Smooth muscle cell (in vitro differentiated cells): Measurements from ENCODE around the gene KMT2C. TPM values are rescaled to one million over a fixed set of nuclear protein-coding genes. Genes with fewer than 3 reads are reported as not detected.

Experiments used
- DNase-seq: peaks from one replicate; lab custom pipeline; 2025; ENCODE audit not compliant: unreplicated experiment; lab: John Stamatoyannopoulos, UW
- H2AFZ ChIP-seq: fragments of 200-600 bp; sonication (generic); 2 replicates; pipeline ENCODE4 v1.6.0; 2016; ENCODE audit warnings: antibody characterized with exemption, low read depth, mild to moderate bottlenecking
- H3F3A ChIP-seq: fragments of 200-600 bp; sonication (generic); 2 replicates; pipeline ENCODE4 v1.6.0; 2017; ENCODE audit warnings: antibody characterized with exemption, low read depth
- H3K27ac ChIP-seq: fragments of 200-600 bp; sonication (generic); 2 replicates; pipeline ENCODE4 v1.5.1; 2016; ENCODE audit warnings: low read depth, mild to moderate bottlenecking
- H3K27me3 ChIP-seq: fragments of 200-600 bp; sonication (generic); 2 replicates; pipeline ENCODE4 v1.6.1; 2016; ENCODE audit warnings: low read depth, mild to moderate bottlenecking
- H3K36me3 ChIP-seq: fragments of 200-600 bp; sonication (generic); 2 replicates; pipeline ENCODE4 v1.5.1; 2016; ENCODE audit warnings: low read depth
- H3K4me1 ChIP-seq: fragments of 200-600 bp; sonication (generic); 2 replicates; pipeline ENCODE4 v1.5.1; 2016; ENCODE audit warnings: low read depth
- H3K4me2 ChIP-seq: fragments of 200-600 bp; sonication (generic); 2 replicates; pipeline ENCODE4 v1.6.0; 2016; ENCODE audit warnings: mild to moderate bottlenecking
- H3K4me3 ChIP-seq: fragments of 200-600 bp; sonication (generic); 2 replicates; pipeline ENCODE4 v1.5.1; 2016; ENCODE audit warnings: mild to moderate bottlenecking
- H3K79me2 ChIP-seq: fragments of 200-600 bp; sonication (generic); 2 replicates; pipeline ENCODE4 v1.6.0; 2016; ENCODE audit warnings: low read depth, mild to moderate bottlenecking
- H3K9ac ChIP-seq: fragments of 200-600 bp; sonication (generic); 2 replicates; pipeline ENCODE4 v1.6.0; 2016; ENCODE audit warnings: low read depth
- H3K9me3 ChIP-seq: fragments of 200-600 bp; sonication (generic); replicated peaks from 2 replicates; pipeline ENCODE4 v1.5.1; 2016; ENCODE audit warnings: low read depth
- H4K20me1 ChIP-seq: fragments of 200-600 bp; sonication (generic); 2 replicates; pipeline ENCODE4 v1.6.0; 2016; ENCODE audit warnings: low read depth
- CTCF ChIP-seq: fragments of 200-600 bp; sonication (generic); IDR thresholded peaks from 2 replicates; pipeline ENCODE4 v1.5.1; 2017; ENCODE audit warnings: borderline replicate concordance, mild to moderate bottlenecking, antibody characterized with exemption; ENCODE audit not compliant: insufficient read depth, poor library complexity, severe bottlenecking
- WGBS: methylation state at CpG from one replicate; pipeline ENCODE4 v1.1.7; 2016; ENCODE audit warnings: low lambda C conversion rate; 5-methylcytosine and 5-hydroxymethylcytosine counted together
- polyA plus RNA-seq: library from polyadenylated mRNA; unstranded; fragments of >200 nt; fragmentation: Nextera tagmentation; extraction: Ambion mirVana; gene quantifications from 2 replicates; pipeline ENCODE4 v1.2.1, GENCODE V29; 2016
- total RNA-seq: library from RNA; depleted of rRNA; stranded (reverse); fragments of >200 nt; gene quantifications from 2 replicates; pipeline ENCODE4 v1.2.3, GENCODE V29; 2014

The KMT2C gene
- total and polyA plus RNA-seq, 2 experiments from 2014 or later = 10.1 to 36.7 TPM

- Histone ChIP-seq H3K79me2 (peaks cover 5% of the 10 kb centered on the region), H3K27me3 (no peaks in the 10 kb centered on the region), H3K36me3 (peaks cover 35% of the 10 kb centered on the region), H3K9ac (no peak overlapping the region), H3K4me3 (no peak overlapping the region), H3K4me1 (no peaks in the 10 kb centered on the region), H2AFZ (no peak overlapping the region), H3F3A (no peaks in the 10 kb centered on the region), H3K9me3 (no peaks in the 10 kb centered on the region), H3K27ac (no peak overlapping the region), H4K20me1 (no peaks in the 10 kb centered on the region), H3K4me2 (no peak overlapping the region)
- TF ChIP-seq CTCF = no peak
- no peak for DNase-seq
- 94% methylated on average over 5 of the region's 5 CpGs for WGBS
These were observed 262.3 kb downstream of the KMT2C start for GRCh38 chr7:152173372-152174070.

DNA sequence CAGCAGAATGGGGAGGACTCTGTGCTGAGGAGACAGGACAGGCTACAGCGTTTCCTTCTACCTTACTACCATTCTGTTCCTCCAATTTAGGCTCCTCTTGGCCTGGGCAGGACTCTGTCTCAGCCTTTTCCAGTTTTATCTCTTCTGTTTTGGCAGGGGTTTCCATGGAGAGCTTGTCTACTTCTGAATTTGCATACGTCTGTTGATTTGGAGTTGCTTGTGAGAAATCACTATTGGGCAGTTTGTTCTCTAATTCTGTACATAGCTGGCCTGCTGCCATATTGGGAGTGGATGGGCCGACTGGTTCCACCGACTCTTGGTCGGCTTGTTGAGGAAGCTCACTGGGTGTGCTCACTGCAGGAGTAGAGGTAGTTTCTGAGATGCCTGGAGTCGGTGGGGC is 273.5 kb downstream of the KMT2C start:
- no peak overlapping the region for H3K4me3 ChIP-seq

DNA sequence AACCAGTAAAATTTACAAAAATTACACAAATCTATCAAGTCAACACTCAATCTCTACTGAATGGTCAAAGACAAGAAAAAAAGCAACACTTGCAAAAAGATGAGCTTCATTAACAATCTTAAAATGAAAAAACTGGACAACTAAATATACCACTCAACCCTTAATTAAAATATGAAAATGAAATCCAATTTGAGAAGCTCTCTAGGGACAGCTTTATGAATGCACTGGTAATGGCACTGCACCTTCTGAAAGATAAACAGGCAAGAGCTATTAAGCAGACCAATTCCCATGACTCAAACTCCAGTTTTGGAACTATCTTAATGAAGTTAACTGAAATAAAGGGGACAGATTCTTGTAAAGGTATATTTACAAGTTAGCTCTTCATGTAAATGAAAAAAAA is 274.6 kb downstream of the KMT2C start:
- Histone ChIP-seq H2AFZ (no peak overlapping the region), H3K4me1 (no peaks in the 10 kb centered on the region), H3F3A (no peaks in the 10 kb centered on the region), H4K20me1 (peaks cover 25% of the 10 kb centered on the region), H3K4me2 (no peak overlapping the region), H3K36me3 (peaks cover 39% of the 10 kb centered on the region), H3K27me3 (no peaks in the 10 kb centered on the region), H3K9ac (no peak overlapping the region), H3K4me3 (no peak overlapping the region), H3K9me3 (no peaks in the 10 kb centered on the region), H3K27ac (no peak overlapping the region), H3K79me2 (no peaks in the 10 kb centered on the region)
- no peak for TF ChIP-seq CTCF
- no peak for DNase-seq

More for the DNA sequence above, 273.5 kb downstream of the KMT2C start:
- Histone ChIP-seq H2AFZ (no peak overlapping the region), H3K9me3 (no peaks in the 10 kb centered on the region), H3K36me3 (peaks cover 40% of the 10 kb centered on the region), H3K27ac (no peak overlapping the region), H3K4me2 (no peak overlapping the region), H4K20me1 (peaks cover 25% of the 10 kb centered on the region), H3K79me2 (no peaks in the 10 kb centered on the region), H3K4me1 (no peaks in the 10 kb centered on the region), H3F3A (no peaks in the 10 kb centered on the region), H3K27me3 (no peaks in the 10 kb centered on the region), H3K9ac (no peak overlapping the region)
- WGBS = 98% methylated on average over 6 of the region's 6 CpGs
- no peak for DNase-seq
- TF ChIP-seq CTCF = no peak
